ENCODE results near the gene CCDC197.

CCDC197 gene

GRCh38 chr14:94008234-94008633 lies 11.1 kb downstream of the CCDC197 start:
- no peak overlapping the region for H3K4me3 ChIP-seq (ENCODE audit: low read depth, low read length)
- TF ChIP-seq CTCF (IDR thresholded peaks at IDR 0.05; ENCODE audit: low read depth, low read length, missing control alignments), result no peak
- DNase-seq (ENCODE audit: low read depth), result no peak

GRCh38 chr14:94009767-94010166 lies 12.7 kb downstream of the CCDC197 start:
- H3K4me3 ChIP-seq (ENCODE audit: low read depth, low read length), result no peak overlapping the region
- TF ChIP-seq CTCF (IDR thresholded peaks at IDR 0.05; ENCODE audit: low read depth, low read length, missing control alignments), result no peak
- DNase-seq (ENCODE audit: low read depth), result no peak

GRCh38 chr14:94010625-94011024 lies 13.5 kb downstream of the CCDC197 start:
- DNase-seq (ENCODE audit: low read depth), result no peak
- no peak overlapping the region for H3K4me3 ChIP-seq (ENCODE audit: low read depth, low read length)
- no peak for TF ChIP-seq CTCF (IDR thresholded peaks at IDR 0.05; ENCODE audit: low read depth, low read length, missing control alignments)

- H3K4me3 ChIP-seq (ENCODE audit: low read depth, low read length), result no peak overlapping the region
- no peak for TF ChIP-seq CTCF (IDR thresholded peaks at IDR 0.05; ENCODE audit: low read depth, low read length, missing control alignments)
- no peak for DNase-seq (ENCODE audit: low read depth)
Observed at GRCh38 chr14:94011795-94012194, 14.7 kb downstream of the CCDC197 start.

- no peak overlapping the region for H3K4me3 ChIP-seq (ENCODE audit: low read depth, low read length)
- TF ChIP-seq CTCF (IDR thresholded peaks at IDR 0.05; ENCODE audit: low read depth, low read length, missing control alignments), result no peak
Observed at GRCh38 chr14:94014382-94014781, 17.3 kb downstream of the CCDC197 start.

GRCh38 chr14:94015223-94015622 lies 18.1 kb downstream of the CCDC197 start:
- no peak for TF ChIP-seq CTCF (IDR thresholded peaks at IDR 0.05; ENCODE audit: low read depth, low read length, missing control alignments)
- DNase-seq (ENCODE audit: low read depth), result no peak
- no peak overlapping the region for H3K4me3 ChIP-seq (ENCODE audit: low read depth, low read length)

More at GRCh38 chr14:94014382-94014781, 17.3 kb downstream of the CCDC197 start:
- no peak for DNase-seq (ENCODE audit: low read depth)

- DNase-seq (ENCODE audit: low read depth), result no peak
- no peak overlapping the region for H3K4me3 ChIP-seq (ENCODE audit: low read depth, low read length)
- no peak for TF ChIP-seq CTCF (IDR thresholded peaks at IDR 0.05; ENCODE audit: low read depth, low read length, missing control alignments)
Observed at GRCh38 chr14:94016446-94016976, 19.4 kb downstream of the CCDC197 start.
